Suprapubic skin (tissue), 3 donors: ENCODE results near the gene RTTN.

ENCODE experiments used
- EP300 ChIP-seq: sonication (generic); formaldehyde crosslinking; IDR thresholded peaks from one replicate; pipeline ENCODE4 v1.6.1; 2017; ENCODE audit warnings: antibody characterized with exemption
- POLR2A ChIP-seq, 2 donors: fragments of 450-650 bp; IDR thresholded peaks; one replicate each; pipeline ENCODE4 v1.6.1; 2017; ENCODE audit warnings: antibody characterized with exemption in 2 of 2, mild to moderate bottlenecking in 2 of 2, moderate library complexity in 2 of 2
- TF ChIP-seq, protein P1 (sequence below), 2 donors: fragments of 200-600 bp in 1 of 2; fragments of 450-650 bp in 1 of 2; sonication (generic) in 1 of 2; IDR thresholded peaks; one replicate each; pipeline ENCODE4 v1.5.1; 2016 to 2019; ENCODE audit warnings: antibody characterized with exemption in 2 of 2, mild to moderate bottlenecking in 1 of 2, moderate library complexity in 1 of 2

DNA sequence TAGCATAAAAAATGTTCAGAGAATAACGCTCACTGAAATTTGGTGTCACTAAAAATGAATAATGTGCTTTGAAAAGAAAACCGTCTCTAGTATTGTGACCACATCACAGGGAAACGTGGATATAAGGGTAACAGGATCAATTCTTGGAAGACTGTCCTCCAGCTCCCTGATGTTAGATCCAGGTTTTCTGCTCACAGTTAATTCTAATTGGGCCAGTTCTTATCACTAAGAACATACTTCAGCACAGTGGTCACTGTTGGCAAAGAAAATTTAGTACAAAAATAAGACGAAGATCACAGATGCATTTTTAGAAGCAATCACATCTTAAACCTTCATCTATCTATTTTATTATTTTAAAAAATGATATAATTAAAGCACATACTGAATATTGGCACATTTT, 200.8 kb downstream of the RTTN start:
- TF ChIP-seq EP300 = no peak
- TF ChIP-seq POLR2A (IDR thresholded peaks at IDR 0.05) = no peak
- TF ChIP-seq, protein P1, sequence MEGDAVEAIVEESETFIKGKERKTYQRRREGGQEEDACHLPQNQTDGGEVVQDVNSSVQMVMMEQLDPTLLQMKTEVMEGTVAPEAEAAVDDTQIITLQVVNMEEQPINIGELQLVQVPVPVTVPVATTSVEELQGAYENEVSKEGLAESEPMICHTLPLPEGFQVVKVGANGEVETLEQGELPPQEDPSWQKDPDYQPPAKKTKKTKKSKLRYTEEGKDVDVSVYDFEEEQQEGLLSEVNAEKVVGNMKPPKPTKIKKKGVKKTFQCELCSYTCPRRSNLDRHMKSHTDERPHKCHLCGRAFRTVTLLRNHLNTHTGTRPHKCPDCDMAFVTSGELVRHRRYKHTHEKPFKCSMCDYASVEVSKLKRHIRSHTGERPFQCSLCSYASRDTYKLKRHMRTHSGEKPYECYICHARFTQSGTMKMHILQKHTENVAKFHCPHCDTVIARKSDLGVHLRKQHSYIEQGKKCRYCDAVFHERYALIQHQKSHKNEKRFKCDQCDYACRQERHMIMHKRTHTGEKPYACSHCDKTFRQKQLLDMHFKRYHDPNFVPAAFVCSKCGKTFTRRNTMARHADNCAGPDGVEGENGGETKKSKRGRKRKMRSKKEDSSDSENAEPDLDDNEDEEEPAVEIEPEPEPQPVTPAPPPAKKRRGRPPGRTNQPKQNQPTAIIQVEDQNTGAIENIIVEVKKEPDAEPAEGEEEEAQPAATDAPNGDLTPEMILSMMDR (IDR thresholded peaks at IDR 0.05) = no peak
